Adrenal gland (tissue), 5 donors: Measurements from ENCODE around the gene ZNF775.

Source experiments
- POLR2A ChIP-seq, 2 donors: fragments of 450-650 bp; IDR thresholded peaks; one replicate each; pipeline ENCODE4 v1.6.1; 2017; ENCODE audit warnings: antibody characterized with exemption in 2 of 2, mild to moderate bottlenecking in 2 of 2, moderate library complexity in 1 of 2
- TF ChIP-seq, protein P1 (sequence below), 6 experiments: fragments of 450-650 bp in 4 of 6; fragments of 200-600 bp in 2 of 6; sonication (generic) in 1 of 6; IDR thresholded peaks; 1 replicate in 5 of 6; 2 replicates in 1 of 6; pipeline versions ENCODE4 v1.5.1 to v1.8.0; 2016 to 2021; ENCODE audit warnings: antibody characterized with exemption in 6 of 6, mild to moderate bottlenecking in 2 of 6, moderate library complexity in 1 of 6
- donor health status: DM: no; HTN: no; CAD: no.

DNA sequence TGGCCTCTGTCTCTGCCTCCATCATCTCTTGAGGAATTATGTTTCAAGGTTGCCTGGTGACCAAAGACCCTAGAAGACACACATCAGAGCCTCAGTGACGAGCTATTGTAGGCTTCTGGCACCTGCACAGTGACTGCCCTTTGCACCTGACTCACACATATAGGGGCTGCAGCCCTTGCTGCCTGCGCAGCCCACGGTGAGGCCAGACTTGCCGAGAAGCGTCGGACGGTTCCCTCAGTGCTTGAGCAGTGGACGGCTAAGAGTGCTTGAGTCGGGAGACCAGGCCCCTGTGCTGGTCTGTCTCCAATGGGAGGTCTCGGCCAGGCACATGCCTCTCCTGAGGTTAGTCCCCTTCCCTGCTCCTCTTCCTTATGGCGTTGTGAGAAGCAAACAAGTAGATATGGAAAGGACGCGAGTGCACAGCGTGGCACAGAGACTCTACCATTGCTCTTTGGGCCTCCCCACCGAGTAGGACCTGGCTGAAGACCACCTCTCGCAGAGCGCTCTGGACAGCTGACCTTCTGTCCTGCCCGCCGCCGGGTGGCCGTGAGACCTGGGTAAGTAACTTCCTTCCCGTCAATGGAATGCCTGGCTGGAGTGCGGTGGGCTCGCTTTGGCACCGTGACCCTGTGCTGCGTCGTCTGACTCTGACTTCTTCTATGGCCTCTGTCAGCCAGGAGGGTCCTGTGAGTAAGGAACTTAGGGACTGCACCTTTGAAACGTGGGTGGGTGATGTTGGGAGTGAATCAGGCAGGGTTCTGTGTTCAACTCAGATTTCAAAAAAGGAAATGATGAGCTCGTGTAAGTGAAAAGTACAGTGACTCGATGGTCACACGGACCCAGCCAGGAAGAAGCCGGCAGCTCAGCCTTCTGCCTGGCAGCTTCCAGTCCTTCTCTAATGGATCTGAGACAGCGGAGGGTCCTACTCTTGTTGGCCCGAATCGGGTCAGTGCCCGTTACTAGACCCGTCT lies 33.7 kb downstream of the ZNF775 start:
- TF ChIP-seq, protein P1, sequence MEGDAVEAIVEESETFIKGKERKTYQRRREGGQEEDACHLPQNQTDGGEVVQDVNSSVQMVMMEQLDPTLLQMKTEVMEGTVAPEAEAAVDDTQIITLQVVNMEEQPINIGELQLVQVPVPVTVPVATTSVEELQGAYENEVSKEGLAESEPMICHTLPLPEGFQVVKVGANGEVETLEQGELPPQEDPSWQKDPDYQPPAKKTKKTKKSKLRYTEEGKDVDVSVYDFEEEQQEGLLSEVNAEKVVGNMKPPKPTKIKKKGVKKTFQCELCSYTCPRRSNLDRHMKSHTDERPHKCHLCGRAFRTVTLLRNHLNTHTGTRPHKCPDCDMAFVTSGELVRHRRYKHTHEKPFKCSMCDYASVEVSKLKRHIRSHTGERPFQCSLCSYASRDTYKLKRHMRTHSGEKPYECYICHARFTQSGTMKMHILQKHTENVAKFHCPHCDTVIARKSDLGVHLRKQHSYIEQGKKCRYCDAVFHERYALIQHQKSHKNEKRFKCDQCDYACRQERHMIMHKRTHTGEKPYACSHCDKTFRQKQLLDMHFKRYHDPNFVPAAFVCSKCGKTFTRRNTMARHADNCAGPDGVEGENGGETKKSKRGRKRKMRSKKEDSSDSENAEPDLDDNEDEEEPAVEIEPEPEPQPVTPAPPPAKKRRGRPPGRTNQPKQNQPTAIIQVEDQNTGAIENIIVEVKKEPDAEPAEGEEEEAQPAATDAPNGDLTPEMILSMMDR (IDR thresholded peaks at IDR 0.05), result no peak
- no peak for TF ChIP-seq POLR2A (IDR thresholded peaks at IDR 0.05)
